ENCODE results near the gene NUP43.

DNA sequence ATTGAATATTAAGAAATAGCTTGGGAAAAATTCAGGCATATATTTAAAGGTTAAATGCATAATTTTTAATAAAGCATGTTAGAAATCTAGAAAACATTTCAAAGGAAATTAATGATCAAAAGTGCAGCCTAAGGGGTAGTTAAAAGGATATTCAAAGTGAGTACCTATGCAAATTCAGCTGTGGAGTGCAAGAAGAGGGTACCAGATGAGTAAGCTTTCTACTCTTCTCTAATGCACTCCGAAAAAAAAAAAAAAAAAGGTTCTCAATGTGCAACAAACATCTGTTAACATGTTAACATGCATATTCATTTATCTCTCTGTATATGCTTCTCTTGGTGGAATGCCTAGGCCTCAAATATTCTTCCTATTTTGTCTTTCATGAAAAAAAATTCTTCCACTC lies 65.8 kb downstream of the NUP43 start:
- TF ChIP-seq CTCF (IDR thresholded peaks at IDR 0.05) (no peak), ZFX (IDR thresholded peaks at IDR 0.05; ENCODE audit: borderline replicate concordance) (no peak)

Measured in 22Rv1 (cell line).